Lung (tissue), 12 donors: Measurements from ENCODE around the gene UNC5A. TPM values are rescaled to one million over a fixed set of nuclear protein-coding genes. Genes with fewer than 3 reads are reported as not detected.

Experiments
- ATAC-seq: fragments of 200-7000 bp; cut with Tn5 transposase; one replicate; pipeline ENCODE4 v1.9.1; 2020; ENCODE audit warnings: moderate number of reproducible peaks; ENCODE audit not compliant: insufficient read depth, low FRiP score
- DNase-seq, 3 donors: peaks; one replicate each; pipeline ENCODE4 v3.0.0-alpha.2; 2013 to 2017
- H3K27ac ChIP-seq, 2 donors: one replicate each; pipeline ENCODE4 v1.5.1; 2013; ENCODE audit warnings: mild to moderate bottlenecking in 2 of 2, moderate library complexity in 2 of 2, control low read depth in 1 of 2, inconsistent platforms in 1 of 2, low read depth in 1 of 2, low read length in 1 of 2
- H3K27me3 ChIP-seq, 3 donors: one replicate each; pipeline ENCODE4 v1.5.1; 2013; ENCODE audit warnings: low read length in 2 of 3; ENCODE audit not compliant: control insufficient read depth in 3 of 3, insufficient read depth in 3 of 3
- H3K36me3 ChIP-seq, 4 donors: one replicate each; pipeline ENCODE4 v1.5.1; 2013; ENCODE audit warnings: low read length in 4 of 4, mild to moderate bottlenecking in 1 of 4, moderate library complexity in 1 of 4; ENCODE audit not compliant: control insufficient read depth in 4 of 4, insufficient read depth in 4 of 4
- H3K4me1 ChIP-seq, 5 donors: one replicate each; pipeline ENCODE4 v1.5.1; 2013; ENCODE audit warnings: low read length in 5 of 5, mild to moderate bottlenecking in 2 of 5, moderate library complexity in 1 of 5; ENCODE audit not compliant: control insufficient read depth in 5 of 5, insufficient read depth in 5 of 5
- H3K4me3 ChIP-seq: one replicate; pipeline ENCODE4 v1.5.1; 2013; ENCODE audit warnings: mild to moderate bottlenecking, control low read depth, moderate library complexity
- H3K9ac ChIP-seq, 2 donors: one replicate each; pipeline ENCODE4 v1.5.1; 2013; ENCODE audit warnings: low read length in 2 of 2, control low read depth in 1 of 2; ENCODE audit not compliant: insufficient read depth in 1 of 2
- H3K9me3 ChIP-seq, 4 donors: one replicate each; pipeline ENCODE4 v1.5.1; 2013; ENCODE audit warnings: low read length in 3 of 4, mild to moderate bottlenecking in 1 of 4, moderate library complexity in 1 of 4; ENCODE audit not compliant: control insufficient read depth in 4 of 4, insufficient read depth in 3 of 4
- CTCF ChIP-seq: IDR thresholded peaks from 2 replicates; pipeline ENCODE4 v1.5.1; 2012; ENCODE audit warnings: mild to moderate bottlenecking; ENCODE audit errors: control extremely low read depth, extremely low read depth
- WGBS, 2 donors: extraction: QIAGEN DNeasy Blood & Tissue Kit; methylation state at CpG; one replicate each; pipeline ENCODE4 v1.1.7; 2013; 5-methylcytosine and 5-hydroxymethylcytosine counted together
- polyA plus RNA-seq, 2 donors: library from polyadenylated mRNA; stranded (reverse); fragments of 200-250 nt; gene quantifications; one replicate each; pipeline ENCODE4 v1.2.1, GENCODE V29; 2013
- total RNA-seq, 2 donors: library from RNA; depleted of rRNA in 1 of 2; stranded (reverse); fragments of >200 nt in 1 of 2; gene quantifications; one replicate each; pipeline ENCODE4 v1.2.1, GENCODE V29; 2014 to 2021
- donor health status: control.
- donor health status: control.
- donor health status: Bipolar disorder and iron deficiency.
- donor health status: healthy.
- donor health status: DM: yes; HTN: yes; CAD: no.

Gene UNC5A
- total and polyA plus RNA-seq, 4 donors, result 0.08 to 0.40 (median 0.13) TPM

- no peak for ATAC-seq
- Histone ChIP-seq H3K4me3 (no peak overlapping the region), H3K27ac (no peak overlapping the region), H3K27me3 (peaks cover 3 to 44% (median 29%) of the 10 kb centered on the region in 3 donors), H3K9me3 (peaks cover 0 to 6% (median 0%) of the 10 kb centered on the region in 4 donors), H3K4me1 (no peaks in the 10 kb centered on the region), H3K9ac (no peak overlapping the region), H3K36me3 (no peaks in the 10 kb centered on the region)
- DNase-seq, result no peak
- TF ChIP-seq CTCF, result no peak
- WGBS, 2 donors, result 34 to 37% methylated on average over 12 of the region's 12 CpGs
Measured at GRCh38 chr5:176818391-176819098, 8.2 kb downstream of the UNC5A start.

DNA sequence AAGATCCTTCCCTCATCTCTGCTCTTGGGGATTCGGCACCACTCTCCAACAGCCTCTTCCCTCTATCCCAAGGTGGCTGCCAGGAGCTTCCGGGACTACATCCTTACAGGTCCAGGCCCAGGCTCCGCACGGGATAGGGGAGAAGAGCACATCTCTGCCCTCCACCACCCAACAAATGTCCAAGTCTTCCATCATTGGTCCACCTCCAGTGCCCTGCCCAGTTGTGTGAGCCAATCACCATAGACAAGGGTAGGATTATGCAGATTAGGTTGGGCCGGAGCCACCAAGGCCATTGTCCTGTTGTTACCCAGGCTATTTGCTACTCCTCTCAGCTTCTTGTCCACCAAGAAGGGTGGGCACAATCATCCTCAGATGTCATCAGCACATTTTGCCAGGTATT, 9.1 kb downstream of the UNC5A start:
- no peak for TF ChIP-seq CTCF
- ATAC-seq, result no peak

DNA sequence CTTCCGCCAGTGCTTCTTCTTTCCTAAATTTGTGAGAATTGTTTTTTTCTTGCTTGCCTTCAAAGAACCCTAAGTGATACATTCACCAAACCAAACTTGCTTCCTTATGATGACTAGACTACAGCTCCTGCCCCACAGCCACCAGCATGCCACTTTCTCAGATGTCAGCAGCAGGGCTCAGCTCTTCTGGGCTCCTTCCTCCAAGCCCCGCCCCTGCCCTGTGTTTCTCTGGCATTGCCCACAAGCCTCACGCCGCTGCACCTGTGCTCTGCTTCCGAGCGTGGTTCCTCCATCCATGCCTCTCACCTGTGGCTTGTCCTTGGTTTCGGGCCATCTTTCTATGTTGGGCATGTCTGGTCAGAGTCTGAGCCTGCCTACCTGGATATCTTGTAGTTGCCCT, 10.6 kb downstream of the UNC5A start:
- WGBS, 2 donors, result 87 to 91% methylated on average over 7 of the region's 7 CpGs
- Histone ChIP-seq H3K4me1 (no peaks in the 10 kb centered on the region), H3K4me3 (no peak overlapping the region), H3K9me3 (peaks cover 0 to 6% (median 0%) of the 10 kb centered on the region in 4 donors), H3K9ac (no peak overlapping the region), H3K27ac (no peak overlapping the region), H3K27me3 (peaks cover 3 to 42% (median 25%) of the 10 kb centered on the region in 3 donors), H3K36me3 (no peaks in the 10 kb centered on the region)
- no peak for DNase-seq
- no peak for TF ChIP-seq CTCF
- ATAC-seq, result no peak

More for the DNA sequence above, 9.1 kb downstream of the UNC5A start:
- H3K36me3 ChIP-seq, result no peaks in the 10 kb centered on the region
- WGBS, 2 donors, result 77 to 90% methylated on average over 5 of the region's 5 CpGs
- H3K4me1 ChIP-seq, result no peaks in the 10 kb centered on the region
- H3K27ac ChIP-seq, result no peak overlapping the region
- H3K9ac ChIP-seq, result no peak overlapping the region
- no peak for DNase-seq
- H3K27me3 ChIP-seq, result peaks cover 3 to 47% (median 29%) of the 10 kb centered on the region in 3 donors
- H3K4me3 ChIP-seq, result no peak overlapping the region
- peaks cover 0 to 6% (median 0%) of the 10 kb centered on the region in 4 donors for H3K9me3 ChIP-seq
